ENCODE measurements around the gene CDK14. TPM values are rescaled to one million over a fixed set of nuclear protein-coding genes. Genes with fewer than 3 reads are reported as not detected.
A peak's percentile ranks its signal among the peaks of the same experiment; 100 is the strongest.

CDK14 gene
- total and polyA plus RNA-seq, 4 donors: 60.9 to 126 (median 82.9) TPM

DNA sequence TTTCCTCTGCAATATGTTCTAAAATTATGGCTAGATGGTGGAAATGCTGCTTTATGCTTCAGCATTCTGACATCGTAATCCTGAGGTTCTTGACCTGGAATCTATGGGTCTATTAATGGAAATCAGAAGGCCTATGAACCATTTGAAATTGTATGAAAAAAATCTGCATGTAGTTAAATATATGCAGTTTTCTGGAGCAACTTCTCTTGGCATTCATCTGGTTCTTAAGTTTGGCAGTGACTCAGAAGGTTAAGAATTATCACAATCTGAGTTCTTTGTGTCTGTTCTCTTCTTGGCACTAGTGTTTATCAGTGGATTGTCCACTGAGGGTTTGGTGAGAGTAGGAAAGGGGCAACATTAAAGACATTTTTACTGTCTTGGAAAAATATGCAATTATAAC is 597.0 kb downstream of the CDK14 start:
- DNase-seq (ENCODE audit: low read depth in 4 of 6, low spot score in 6 of 6): no peak
- Histone ChIP-seq H3K4me3 (ENCODE audit: low read depth, low read length) (no peak overlapping the region), H3K27me3 (ENCODE audit: control insufficient read depth, insufficient read depth, low read length) (no peaks in the 10 kb centered on the region), H3K4me1 (ENCODE audit: control insufficient read depth, insufficient read depth, low read length) (no peaks in the 10 kb centered on the region), H3K9me3 (ENCODE audit: control insufficient read depth, insufficient read depth, low read length) (no peaks in the 10 kb centered on the region), H3K36me3 (ENCODE audit: control insufficient read depth, insufficient read depth, low read length) (no peaks in the 10 kb centered on the region), H3K27ac (ENCODE audit: low read depth, low read length) (no peak overlapping the region)
- 100% methylated on average over 1 of the region's 1 CpG for WGBS (ENCODE audit: insufficient coverage)

DNA sequence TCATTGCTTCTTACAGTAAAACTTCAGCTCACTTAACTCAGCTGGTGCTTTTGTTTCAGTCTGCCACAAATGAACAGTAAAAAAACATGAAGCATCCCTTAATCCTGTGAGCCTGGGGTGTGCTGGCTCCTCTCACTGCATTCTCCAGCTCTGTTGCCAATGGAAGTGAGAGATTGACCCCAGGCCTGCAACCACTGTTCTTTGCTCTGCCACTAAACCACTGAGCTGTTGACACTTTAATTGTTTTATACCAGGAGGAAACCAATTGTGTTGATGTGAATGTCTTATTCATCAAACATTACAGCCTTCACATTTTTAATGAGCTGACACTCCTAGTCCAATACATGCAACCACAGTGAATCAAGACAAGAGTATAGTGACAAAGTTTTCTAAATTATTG is 598.7 kb downstream of the CDK14 start:
- Histone ChIP-seq H3K4me1 (ENCODE audit: control insufficient read depth, insufficient read depth, low read length) (no peaks in the 10 kb centered on the region), H3K27ac (ENCODE audit: low read depth, low read length) (no peak overlapping the region), H3K36me3 (ENCODE audit: control insufficient read depth, insufficient read depth, low read length) (no peaks in the 10 kb centered on the region), H3K4me3 (ENCODE audit: low read depth, low read length) (no peak overlapping the region), H3K27me3 (ENCODE audit: control insufficient read depth, insufficient read depth, low read length) (no peaks in the 10 kb centered on the region), H3K9me3 (ENCODE audit: control insufficient read depth, insufficient read depth, low read length) (no peaks in the 10 kb centered on the region)
- DNase-seq (ENCODE audit: low read depth in 4 of 6, low spot score in 6 of 6): peak in 2 of 6 donors; percentile 66 to 77

DNA sequence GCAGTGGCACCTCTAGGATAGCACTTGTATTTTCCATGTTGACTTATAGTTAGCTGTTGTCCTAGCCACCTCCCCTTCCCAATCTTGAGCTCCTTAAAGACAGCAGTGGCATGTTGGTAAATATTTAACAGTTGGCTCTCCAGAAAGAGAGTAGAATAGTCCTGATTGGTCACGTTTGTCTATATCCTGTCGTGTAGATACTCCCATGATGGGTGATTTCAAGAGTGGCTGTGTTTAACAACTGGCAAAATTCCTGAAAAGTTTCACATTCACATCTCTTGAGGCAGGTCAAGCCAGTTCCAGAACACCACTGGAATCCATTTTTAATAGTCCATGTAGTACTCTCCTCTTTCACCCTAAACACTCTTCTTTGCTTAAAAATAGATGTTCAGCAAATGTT is 599.9 kb downstream of the CDK14 start:
- no peak overlapping the region for H3K27ac ChIP-seq (ENCODE audit: low read depth, low read length)
- H3K4me3 ChIP-seq (ENCODE audit: low read depth, low read length): no peak overlapping the region
- no peaks in the 10 kb centered on the region for H3K36me3 ChIP-seq (ENCODE audit: control insufficient read depth, insufficient read depth, low read length)
- WGBS (ENCODE audit: insufficient coverage): 90% methylated on average over 2 of the region's 2 CpGs
- no peaks in the 10 kb centered on the region for H3K27me3 ChIP-seq (ENCODE audit: control insufficient read depth, insufficient read depth, low read length)
- no peaks in the 10 kb centered on the region for H3K9me3 ChIP-seq (ENCODE audit: control insufficient read depth, insufficient read depth, low read length)
- no peak for DNase-seq (ENCODE audit: low read depth in 4 of 6, low spot score in 6 of 6)
- no peaks in the 10 kb centered on the region for H3K4me1 ChIP-seq (ENCODE audit: control insufficient read depth, insufficient read depth, low read length)

DNA sequence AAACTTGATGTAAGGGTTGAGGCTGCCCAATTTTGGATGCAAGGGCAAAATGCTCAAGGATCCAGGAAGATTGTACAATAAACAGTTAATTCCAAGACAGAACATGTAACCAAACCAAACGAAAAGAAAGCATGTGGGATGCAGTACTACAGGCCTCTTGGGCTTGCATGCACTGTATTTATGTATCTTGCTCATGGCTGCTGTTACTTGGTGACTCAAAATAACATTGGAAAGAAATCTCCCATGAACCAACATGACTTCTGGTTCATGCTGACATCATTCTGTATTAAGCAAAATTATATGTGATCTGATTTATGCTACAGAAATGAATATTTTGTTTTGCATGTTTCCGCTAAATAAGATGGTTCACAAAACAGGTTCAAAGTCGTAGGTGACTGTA is 602.2 kb downstream of the CDK14 start:
- Histone ChIP-seq H3K4me3 (ENCODE audit: low read depth, low read length) (no peak overlapping the region), H3K9me3 (ENCODE audit: control insufficient read depth, insufficient read depth, low read length) (no peaks in the 10 kb centered on the region), H3K4me1 (ENCODE audit: control insufficient read depth, insufficient read depth, low read length) (no peaks in the 10 kb centered on the region), H3K36me3 (ENCODE audit: control insufficient read depth, insufficient read depth, low read length) (no peaks in the 10 kb centered on the region), H3K27ac (ENCODE audit: low read depth, low read length) (no peak overlapping the region), H3K27me3 (ENCODE audit: control insufficient read depth, insufficient read depth, low read length) (no peaks in the 10 kb centered on the region)
- WGBS (ENCODE audit: insufficient coverage): no CpG with 5 or more reads among the region's 3 CpGs
- DNase-seq (ENCODE audit: low read depth in 4 of 6, low spot score in 6 of 6): no peak

GRCh38 chr7:91199601-91200000 is 603.5 kb downstream of the CDK14 start:
- no peak overlapping the region for H3K27ac ChIP-seq (ENCODE audit: low read depth, low read length)
- no peaks in the 10 kb centered on the region for H3K27me3 ChIP-seq (ENCODE audit: control insufficient read depth, insufficient read depth, low read length)
- DNase-seq (ENCODE audit: low read depth in 4 of 6, low spot score in 6 of 6): peak in 2 of 6 donors; percentile 21 to 83
- no peaks in the 10 kb centered on the region for H3K36me3 ChIP-seq (ENCODE audit: control insufficient read depth, insufficient read depth, low read length)
- no peaks in the 10 kb centered on the region for H3K9me3 ChIP-seq (ENCODE audit: control insufficient read depth, insufficient read depth, low read length)
- H3K4me1 ChIP-seq (ENCODE audit: control insufficient read depth, insufficient read depth, low read length): no peaks in the 10 kb centered on the region
- no peak overlapping the region for H3K4me3 ChIP-seq (ENCODE audit: low read depth, low read length)

DNA sequence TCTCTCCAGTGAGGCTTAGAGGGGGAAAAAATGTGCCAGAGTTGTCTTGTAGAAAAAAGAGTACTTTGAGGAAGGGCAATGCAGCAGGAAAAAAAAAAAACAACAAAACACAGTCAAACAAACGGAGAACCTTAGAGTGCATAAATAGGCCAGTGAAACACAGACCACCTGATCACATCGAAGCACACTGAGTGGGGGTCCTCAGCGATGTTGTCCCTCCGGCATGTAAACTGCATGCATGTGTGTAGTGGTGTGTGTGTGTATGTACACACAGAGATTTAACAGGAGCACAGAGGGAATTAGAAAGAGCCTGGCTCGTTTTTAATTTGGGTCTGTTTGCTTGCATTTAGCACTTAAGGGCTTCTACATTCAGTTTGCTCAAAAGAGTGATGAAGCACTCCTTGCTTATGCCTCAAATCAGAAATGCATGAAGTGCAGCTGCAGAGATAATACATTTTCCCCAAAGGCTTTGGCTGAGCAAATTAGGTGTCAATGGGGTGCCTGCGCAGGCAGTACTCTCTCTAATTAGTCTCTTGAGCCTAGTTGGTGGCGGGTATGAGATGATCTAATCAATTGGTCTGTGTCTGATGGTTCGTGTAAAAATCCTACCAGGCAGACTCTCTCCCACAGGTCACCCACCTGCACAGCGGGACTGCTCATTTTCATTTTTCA is 605.5 kb downstream of the CDK14 start:
- 41% methylated on average over 5 of the region's 9 CpGs for WGBS (ENCODE audit: insufficient coverage)
- H3K4me3 ChIP-seq (ENCODE audit: low read depth, low read length): no peak overlapping the region

GRCh38 chr7:91206361-91206960 is 610.3 kb downstream of the CDK14 start:
- Histone ChIP-seq H3K27me3 (ENCODE audit: control insufficient read depth, insufficient read depth, low read length) (no peaks in the 10 kb centered on the region), H3K4me3 (ENCODE audit: low read depth, low read length) (no peak overlapping the region), H3K36me3 (ENCODE audit: control insufficient read depth, insufficient read depth, low read length) (peaks cover 2% of the 10 kb centered on the region), H3K9me3 (ENCODE audit: control insufficient read depth, insufficient read depth, low read length) (no peaks in the 10 kb centered on the region), H3K4me1 (ENCODE audit: control insufficient read depth, insufficient read depth, low read length) (no peaks in the 10 kb centered on the region), H3K27ac (ENCODE audit: low read depth, low read length) (no peak overlapping the region)
- no peak for DNase-seq (ENCODE audit: low read depth in 4 of 6, low spot score in 6 of 6)
- WGBS (ENCODE audit: insufficient coverage): 80% methylated on average over 2 of the region's 6 CpGs

More for the DNA sequence above, 605.5 kb downstream of the CDK14 start:
- H3K36me3 ChIP-seq (ENCODE audit: control insufficient read depth, insufficient read depth, low read length): no peaks in the 10 kb centered on the region
- H3K4me1 ChIP-seq (ENCODE audit: control insufficient read depth, insufficient read depth, low read length): no peaks in the 10 kb centered on the region
- no peaks in the 10 kb centered on the region for H3K27me3 ChIP-seq (ENCODE audit: control insufficient read depth, insufficient read depth, low read length)
- DNase-seq (ENCODE audit: low read depth in 4 of 6, low spot score in 6 of 6): peak in 3 of 6 donors; percentile 31 to 92 (median 59)
- H3K27ac ChIP-seq (ENCODE audit: low read depth, low read length): no peak overlapping the region
- no peaks in the 10 kb centered on the region for H3K9me3 ChIP-seq (ENCODE audit: control insufficient read depth, insufficient read depth, low read length)

GRCh38 chr7:91212582-91212981 is 616.5 kb downstream of the CDK14 start:
- H3K27ac ChIP-seq (ENCODE audit: low read depth, low read length): no peak overlapping the region
- DNase-seq (ENCODE audit: low read depth in 4 of 6, low spot score in 6 of 6): peak in 1 of 6 donors; percentile 82
- no peaks in the 10 kb centered on the region for H3K27me3 ChIP-seq (ENCODE audit: control insufficient read depth, insufficient read depth, low read length)
- H3K9me3 ChIP-seq (ENCODE audit: control insufficient read depth, insufficient read depth, low read length): peaks cover 2% of the 10 kb centered on the region
- H3K36me3 ChIP-seq (ENCODE audit: control insufficient read depth, insufficient read depth, low read length): peaks cover 2% of the 10 kb centered on the region
- no peak overlapping the region for H3K4me3 ChIP-seq (ENCODE audit: low read depth, low read length)
- no peaks in the 10 kb centered on the region for H3K4me1 ChIP-seq (ENCODE audit: control insufficient read depth, insufficient read depth, low read length)
- 38% methylated on average over 3 of the region's 7 CpGs for WGBS (ENCODE audit: insufficient coverage)

GRCh38 chr7:91226411-91226810 is 630.3 kb downstream of the CDK14 start:
- no peaks in the 10 kb centered on the region for H3K4me1 ChIP-seq (ENCODE audit: control insufficient read depth, insufficient read depth, low read length)
- H3K4me3 ChIP-seq (ENCODE audit: low read depth, low read length): no peak overlapping the region
- WGBS (ENCODE audit: insufficient coverage): no CpG with 5 or more reads among the region's 2 CpGs
- DNase-seq (ENCODE audit: low read depth in 4 of 6, low spot score in 6 of 6): no peak
- no peak overlapping the region for H3K27ac ChIP-seq (ENCODE audit: low read depth, low read length)
- no peaks in the 10 kb centered on the region for H3K36me3 ChIP-seq (ENCODE audit: control insufficient read depth, insufficient read depth, low read length)
- no peaks in the 10 kb centered on the region for H3K9me3 ChIP-seq (ENCODE audit: control insufficient read depth, insufficient read depth, low read length)
- H3K27me3 ChIP-seq (ENCODE audit: control insufficient read depth, insufficient read depth, low read length): no peaks in the 10 kb centered on the region

DNA sequence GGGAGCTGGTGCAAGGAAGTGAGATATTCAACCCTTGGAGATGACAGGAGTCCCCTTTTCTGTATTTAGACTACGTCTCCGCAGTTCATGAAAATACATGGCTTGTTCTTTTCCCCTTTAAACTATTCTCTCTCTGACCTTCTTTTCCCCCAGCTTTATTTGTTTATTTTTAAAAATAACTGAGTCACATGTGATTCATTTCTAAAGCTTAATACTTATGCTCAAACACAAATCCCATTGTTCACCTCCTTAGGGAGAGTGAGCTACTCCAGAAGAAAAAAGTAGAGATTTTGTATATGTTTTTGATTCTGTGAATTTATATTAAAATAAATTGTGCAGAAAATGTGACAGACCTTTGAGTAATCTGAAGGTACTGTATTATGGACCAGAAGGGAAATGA is 632.2 kb downstream of the CDK14 start:
- no peak for DNase-seq (ENCODE audit: low read depth in 4 of 6, low spot score in 6 of 6)
- no peaks in the 10 kb centered on the region for H3K27me3 ChIP-seq (ENCODE audit: control insufficient read depth, insufficient read depth, low read length)
- H3K4me1 ChIP-seq (ENCODE audit: control insufficient read depth, insufficient read depth, low read length): peaks cover 2% of the 10 kb centered on the region
- H3K36me3 ChIP-seq (ENCODE audit: control insufficient read depth, insufficient read depth, low read length): no peaks in the 10 kb centered on the region
- H3K9me3 ChIP-seq (ENCODE audit: control insufficient read depth, insufficient read depth, low read length): no peaks in the 10 kb centered on the region
- no CpG with 5 or more reads among the region's 2 CpGs for WGBS (ENCODE audit: insufficient coverage)
- no peak overlapping the region for H3K27ac ChIP-seq (ENCODE audit: low read depth, low read length)
- no peak overlapping the region for H3K4me3 ChIP-seq (ENCODE audit: low read depth, low read length)
